Left lung (tissue), 10 donors: Measurements from ENCODE around the gene FAM78B. TPM values are rescaled to one million over a fixed set of nuclear protein-coding genes. Genes with fewer than 3 reads are reported as not detected.

Experiments
- ATAC-seq: fragments of 200-7000 bp; cut with Tn5 transposase; one replicate; pipeline ENCODE4 v1.9.1; 2020; ENCODE audit warnings: moderate library complexity
- DNase-seq, 4 donors: peaks; one replicate each; pipeline ENCODE4 v3.0.0-alpha.2; 2013 to 2020
- H3K27ac ChIP-seq, 2 donors: fragments of 200-600 bp; sonication (generic) in 1 of 2; one replicate each; pipeline versions ENCODE4 v1.5.0 to v1.8.0; 2020 to 2021
- H3K27me3 ChIP-seq, 2 donors: fragments of 200-600 bp; sonication (generic) in 1 of 2; one replicate each; pipeline versions ENCODE4 v1.5.0 to v1.8.0; 2020 to 2021
- H3K36me3 ChIP-seq, 2 donors: fragments of 200-600 bp; sonication (generic) in 1 of 2; one replicate each; pipeline versions ENCODE4 v1.5.0 to v1.8.0; 2020 to 2021
- H3K4me1 ChIP-seq, 2 donors: fragments of 200-600 bp; one replicate each; pipeline ENCODE4 v1.8.0; 2021
- H3K4me3 ChIP-seq, 2 donors: fragments of 200-600 bp; sonication (generic) in 1 of 2; one replicate each; pipeline versions ENCODE4 v1.5.0 to v1.8.0; 2020 to 2021; ENCODE audit warnings: mild to moderate bottlenecking in 1 of 2
- H3K9me3 ChIP-seq, 2 donors: fragments of 200-600 bp; sonication (generic) in 1 of 2; one replicate each; pipeline versions ENCODE4 v1.5.0 to v1.8.0; 2020 to 2021
- intact Hi-C, 2 donors: fragments of 100-400 bp; cut with DNase I; formaldehyde crosslinking; loops; one replicate each; pipeline versions ENCODE4 v1.11.2 to v1.14.2; 2022
- polyA plus RNA-seq, 6 donors: library from polyadenylated mRNA; unstranded; fragments of 120-200 nt; gene quantifications; one replicate each; pipeline ENCODE4 v1.2.1, GENCODE V29; 2013; ENCODE audit not compliant: insufficient read length in 6 of 6
- total RNA-seq, 2 donors: library from RNA; stranded (reverse); fragmentation: NEBNext Ultra II Directional; extraction: Animal tissue kit (Norgen Biotek cat#: 25700); gene quantifications; one replicate each; pipeline ENCODE4 v1.2.1, GENCODE V29; 2021
- TF ChIP-seq, protein P1 (sequence below), 2 donors: fragments of 200-600 bp; sonication (generic) in 1 of 2; IDR thresholded peaks; one replicate each; pipeline versions ENCODE4 v1.5.0 to v1.8.0; 2021; ENCODE audit warnings: antibody characterized with exemption in 2 of 2
- donor health status: DM: no; HTN: yes; CAD: no.
- donor health status: DM: no; HTN: no; CAD: no.

The FAM78B gene
- total and polyA plus RNA-seq, 8 donors, result 0.81 to 1.1 (median 0.92) TPM

DNA sequence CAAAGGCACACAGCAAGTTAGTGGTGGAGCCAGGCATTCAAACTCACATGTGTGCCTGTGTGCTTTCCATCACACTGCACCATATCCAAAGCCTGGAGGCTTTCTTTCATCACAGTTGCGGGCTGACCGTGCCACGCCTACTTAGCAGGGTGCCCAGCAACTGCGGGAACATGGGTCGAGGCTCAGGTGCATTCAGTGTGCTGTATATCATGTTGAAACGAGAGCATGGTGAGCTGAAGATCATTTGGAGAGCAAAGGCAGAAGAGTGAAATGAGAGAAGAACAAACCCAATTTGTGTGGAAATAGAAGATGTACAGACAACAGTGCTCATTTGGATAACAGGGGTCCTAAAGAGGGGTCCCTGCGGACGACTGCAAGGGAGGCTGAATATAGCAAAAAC is 46.5 kb downstream of the FAM78B start:
- H3K4me1 ChIP-seq, result no peaks in the 10 kb centered on the region
- TF ChIP-seq, protein P1, sequence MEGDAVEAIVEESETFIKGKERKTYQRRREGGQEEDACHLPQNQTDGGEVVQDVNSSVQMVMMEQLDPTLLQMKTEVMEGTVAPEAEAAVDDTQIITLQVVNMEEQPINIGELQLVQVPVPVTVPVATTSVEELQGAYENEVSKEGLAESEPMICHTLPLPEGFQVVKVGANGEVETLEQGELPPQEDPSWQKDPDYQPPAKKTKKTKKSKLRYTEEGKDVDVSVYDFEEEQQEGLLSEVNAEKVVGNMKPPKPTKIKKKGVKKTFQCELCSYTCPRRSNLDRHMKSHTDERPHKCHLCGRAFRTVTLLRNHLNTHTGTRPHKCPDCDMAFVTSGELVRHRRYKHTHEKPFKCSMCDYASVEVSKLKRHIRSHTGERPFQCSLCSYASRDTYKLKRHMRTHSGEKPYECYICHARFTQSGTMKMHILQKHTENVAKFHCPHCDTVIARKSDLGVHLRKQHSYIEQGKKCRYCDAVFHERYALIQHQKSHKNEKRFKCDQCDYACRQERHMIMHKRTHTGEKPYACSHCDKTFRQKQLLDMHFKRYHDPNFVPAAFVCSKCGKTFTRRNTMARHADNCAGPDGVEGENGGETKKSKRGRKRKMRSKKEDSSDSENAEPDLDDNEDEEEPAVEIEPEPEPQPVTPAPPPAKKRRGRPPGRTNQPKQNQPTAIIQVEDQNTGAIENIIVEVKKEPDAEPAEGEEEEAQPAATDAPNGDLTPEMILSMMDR (IDR thresholded peaks at IDR 0.05), result no peak
- ATAC-seq, result no peak
- intact Hi-C loops, result no loop called here
- DNase-seq, result no peak
- no peaks in the 10 kb centered on the region for H3K27me3 ChIP-seq
- no peaks in the 10 kb centered on the region for H3K36me3 ChIP-seq
- no peaks in the 10 kb centered on the region for H3K9me3 ChIP-seq
- H3K4me3 ChIP-seq, result no peak overlapping the region
- H3K27ac ChIP-seq, result no peak overlapping the region

DNA sequence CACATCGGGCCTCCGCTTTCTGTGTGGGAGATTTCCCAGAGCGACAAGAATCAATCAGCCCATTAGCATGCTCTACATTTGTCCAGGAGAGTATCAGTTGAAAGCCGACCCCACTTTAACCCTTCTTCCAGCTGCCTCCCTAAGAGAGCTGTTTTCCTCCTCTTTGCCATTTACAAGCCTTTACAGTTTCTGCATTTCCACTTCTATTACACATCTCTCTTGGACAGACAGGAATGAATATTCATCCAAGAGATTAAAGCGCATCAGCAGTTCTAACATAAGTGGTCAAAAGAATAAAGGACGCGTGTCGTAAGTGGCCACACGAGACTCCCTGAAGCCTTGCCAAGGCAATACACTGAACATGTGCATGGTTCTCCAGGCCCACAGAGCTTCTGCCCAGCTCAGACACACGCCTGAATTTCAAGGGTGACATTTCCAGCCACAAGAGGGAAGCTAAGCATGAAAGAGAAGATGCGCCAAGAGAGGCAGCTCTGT is 47.3 kb downstream of the FAM78B start:
- H3K4me3 ChIP-seq, result no peak overlapping the region
- H3K27me3 ChIP-seq, result no peaks in the 10 kb centered on the region
- no peaks in the 10 kb centered on the region for H3K4me1 ChIP-seq
- H3K36me3 ChIP-seq, result no peaks in the 10 kb centered on the region
- no peak for DNase-seq
- no peak for ATAC-seq
- intact Hi-C loops, result no loop called here
- TF ChIP-seq, protein P1 (IDR thresholded peaks at IDR 0.05), result no peak
- H3K27ac ChIP-seq, result no peak overlapping the region
- no peaks in the 10 kb centered on the region for H3K9me3 ChIP-seq

DNA sequence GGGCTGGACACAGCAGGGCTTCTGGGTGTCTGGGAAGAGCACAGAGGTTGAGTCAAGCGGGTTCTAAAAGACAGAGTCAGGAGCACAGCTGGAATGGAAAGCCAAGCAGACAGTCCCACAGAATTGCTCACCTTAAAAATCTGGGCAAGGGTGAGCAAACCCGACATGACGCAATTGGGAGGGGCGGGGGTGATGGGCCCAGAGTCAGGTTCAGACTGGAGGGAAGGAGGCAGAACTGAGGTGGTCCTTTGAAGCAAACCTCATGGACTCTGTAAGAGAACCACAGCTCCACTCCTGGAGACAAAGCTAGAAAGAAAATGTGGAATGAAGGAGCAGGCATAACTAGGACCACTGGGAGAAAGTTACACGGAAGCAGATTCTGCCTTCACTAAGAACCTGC is 49.0 kb downstream of the FAM78B start:
- Histone ChIP-seq H3K27ac (no peak overlapping the region), H3K27me3 (no peaks in the 10 kb centered on the region), H3K36me3 (no peaks in the 10 kb centered on the region), H3K4me3 (no peak overlapping the region), H3K4me1 (no peaks in the 10 kb centered on the region), H3K9me3 (no peaks in the 10 kb centered on the region)
- intact Hi-C loops, result no loop called here
- ATAC-seq (no peak), DNase-seq (no peak)
- TF ChIP-seq, protein P1 (IDR thresholded peaks at IDR 0.05), result no peak

DNA sequence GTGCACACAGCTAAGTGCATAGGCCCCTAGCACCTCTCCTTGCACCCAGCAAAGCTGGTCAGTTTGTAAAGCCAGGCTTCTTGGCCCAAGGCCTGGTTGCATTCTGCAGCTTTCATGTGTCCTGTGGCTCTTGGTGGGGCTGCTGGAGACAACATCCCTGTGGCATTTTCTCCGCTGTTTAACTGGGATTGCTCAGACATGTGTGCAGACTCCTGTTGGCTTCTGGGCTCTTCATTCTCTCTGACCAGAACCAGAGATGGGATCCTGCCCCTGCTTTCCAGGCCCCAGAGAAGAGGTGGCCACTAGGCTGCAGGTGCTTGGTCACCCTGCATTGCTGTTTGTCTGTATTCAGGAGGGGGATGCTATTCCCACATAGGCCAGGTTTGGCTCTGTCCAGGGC is 50.8 kb downstream of the FAM78B start:
- Histone ChIP-seq H3K27me3 (no peaks in the 10 kb centered on the region), H3K36me3 (no peaks in the 10 kb centered on the region), H3K4me1 (no peaks in the 10 kb centered on the region), H3K4me3 (no peak overlapping the region), H3K27ac (no peak overlapping the region), H3K9me3 (no peaks in the 10 kb centered on the region)
- ATAC-seq, result no peak
- intact Hi-C loops, result no loop called here
- TF ChIP-seq, protein P1 (IDR thresholded peaks at IDR 0.05), result no peak
- DNase-seq, result no peak

DNA sequence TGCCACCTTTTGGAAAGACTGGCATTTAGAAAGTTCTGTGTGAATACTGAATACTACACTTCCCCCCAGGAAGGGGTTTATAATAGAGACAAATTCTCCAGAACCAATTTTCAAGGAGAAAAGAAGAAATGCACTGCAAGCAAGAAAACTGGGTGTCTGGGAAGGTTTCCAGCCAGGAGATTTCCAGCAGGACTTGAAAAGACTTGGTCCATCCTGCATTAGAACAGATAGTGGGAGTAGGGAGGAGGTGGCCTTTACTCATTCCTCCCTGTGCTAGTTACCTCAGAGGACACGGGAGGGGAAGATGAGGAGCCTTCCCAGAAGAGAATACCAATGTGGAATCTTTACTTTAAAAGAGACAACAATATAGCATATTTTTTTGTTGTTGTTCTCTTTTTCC is 52.4 kb downstream of the FAM78B start:
- no peak for ATAC-seq
- Histone ChIP-seq H3K4me3 (no peak overlapping the region), H3K9me3 (no peaks in the 10 kb centered on the region), H3K27me3 (no peaks in the 10 kb centered on the region), H3K36me3 (no peaks in the 10 kb centered on the region), H3K4me1 (no peaks in the 10 kb centered on the region), H3K27ac (no peak overlapping the region)
- no peak for DNase-seq
- intact Hi-C loops, result no loop called here
- TF ChIP-seq, protein P1 (IDR thresholded peaks at IDR 0.05), result no peak
